ENCODE results near the gene UPB1. TPM values are rescaled to one million over a fixed set of nuclear protein-coding genes. Genes with fewer than 3 reads are reported as not detected.

The UPB1 gene
- total RNA-seq (2022; extraction: Qiagen RNA extraction; ENCODE audit: low read depth): not detected in 5 replicates

DNA sequence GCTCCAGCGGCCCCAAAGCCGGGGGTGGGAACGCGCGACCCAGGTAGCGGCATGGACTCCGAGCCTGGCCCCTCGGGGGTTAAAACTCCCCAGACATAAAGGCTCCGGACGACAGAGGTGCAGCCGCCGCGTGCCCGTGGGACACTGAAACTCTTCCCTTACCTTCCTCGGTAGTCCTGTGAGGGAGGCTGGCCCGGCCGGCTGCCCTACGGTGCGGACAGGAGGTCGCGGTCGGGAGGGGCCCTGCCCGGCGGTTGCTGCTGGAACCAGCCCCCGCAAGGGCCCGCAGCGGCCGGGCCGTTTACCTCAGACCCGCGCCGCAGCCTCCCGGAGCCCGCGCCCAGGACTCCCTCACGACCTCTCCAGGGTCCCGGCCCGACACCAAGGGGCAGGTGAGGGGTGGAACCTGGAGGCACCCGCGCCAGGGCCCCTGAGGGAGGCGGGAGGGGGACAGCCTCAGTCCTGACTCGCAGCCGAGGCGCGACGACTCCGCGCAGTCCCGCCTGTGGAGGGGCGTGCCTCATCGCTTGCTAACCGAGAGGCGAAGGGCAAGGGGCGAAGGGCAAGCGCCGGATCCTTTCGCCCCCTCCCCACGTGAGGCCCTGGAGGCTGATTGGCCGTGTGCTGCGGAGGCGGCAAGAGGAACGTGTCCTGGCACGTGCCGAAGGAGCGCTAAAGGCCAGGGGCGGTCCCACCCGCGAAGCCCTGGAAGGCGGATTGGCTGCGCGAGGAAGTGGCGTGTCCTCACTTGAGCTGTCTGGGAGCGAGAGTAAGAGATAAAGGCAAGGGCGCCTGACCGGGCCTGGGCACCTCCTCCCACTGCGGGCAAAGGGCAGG is at the start of gene UPB1:
UPB1 (plus strand) TSS at position 805 of the 837 bp plus-strand sequence. CDS start 72 bp downstream, outside the sequence.

DNA sequence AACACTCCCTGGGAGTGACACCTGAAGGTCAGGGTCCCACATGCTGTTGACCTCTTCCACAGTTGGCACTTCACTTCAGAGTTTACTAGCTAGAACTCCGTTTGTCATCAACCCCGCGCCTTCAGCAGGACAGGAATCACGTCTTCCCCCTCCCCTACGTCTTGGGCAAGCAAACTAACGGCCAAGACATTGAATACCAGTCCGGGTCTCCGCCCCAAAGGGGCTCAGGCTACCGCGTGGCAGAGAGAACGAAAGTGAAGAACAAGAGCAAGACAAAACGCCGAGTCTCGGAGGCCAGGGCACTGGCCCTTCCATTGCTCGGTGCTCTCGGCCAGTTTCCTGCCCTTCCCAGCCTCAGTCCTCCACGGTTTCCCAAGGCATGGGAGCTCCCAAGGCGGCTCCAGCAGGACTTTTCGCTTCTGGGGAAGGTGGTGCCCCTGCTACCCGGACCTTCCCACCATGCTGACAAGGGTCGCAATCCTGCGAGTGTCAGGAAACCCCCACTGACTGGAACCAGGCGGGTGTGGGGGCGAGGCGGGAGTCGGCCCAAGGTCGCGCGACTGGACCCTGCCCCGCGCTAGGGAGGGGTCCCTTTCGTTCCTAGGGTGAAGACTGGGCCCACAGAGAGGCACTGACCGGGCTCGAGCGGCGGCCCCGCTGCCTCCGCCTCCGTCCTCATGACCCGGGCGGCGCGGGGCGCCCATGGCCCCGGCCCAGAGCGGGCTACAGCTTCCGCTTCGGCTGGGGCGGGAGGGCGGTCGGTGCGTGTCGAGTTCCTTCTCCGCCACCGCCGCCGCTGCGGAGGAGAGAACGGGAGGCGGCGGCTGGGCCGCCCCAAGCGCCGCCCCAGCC is 59.4 kb downstream of the UPB1 start, which contains the start of gene GUCD1:
GUCD1 (minus strand) TSS at position 826 of the 852 bp plus-strand sequence; CDS start at position 679, 147 bp downstream.

DNA sequence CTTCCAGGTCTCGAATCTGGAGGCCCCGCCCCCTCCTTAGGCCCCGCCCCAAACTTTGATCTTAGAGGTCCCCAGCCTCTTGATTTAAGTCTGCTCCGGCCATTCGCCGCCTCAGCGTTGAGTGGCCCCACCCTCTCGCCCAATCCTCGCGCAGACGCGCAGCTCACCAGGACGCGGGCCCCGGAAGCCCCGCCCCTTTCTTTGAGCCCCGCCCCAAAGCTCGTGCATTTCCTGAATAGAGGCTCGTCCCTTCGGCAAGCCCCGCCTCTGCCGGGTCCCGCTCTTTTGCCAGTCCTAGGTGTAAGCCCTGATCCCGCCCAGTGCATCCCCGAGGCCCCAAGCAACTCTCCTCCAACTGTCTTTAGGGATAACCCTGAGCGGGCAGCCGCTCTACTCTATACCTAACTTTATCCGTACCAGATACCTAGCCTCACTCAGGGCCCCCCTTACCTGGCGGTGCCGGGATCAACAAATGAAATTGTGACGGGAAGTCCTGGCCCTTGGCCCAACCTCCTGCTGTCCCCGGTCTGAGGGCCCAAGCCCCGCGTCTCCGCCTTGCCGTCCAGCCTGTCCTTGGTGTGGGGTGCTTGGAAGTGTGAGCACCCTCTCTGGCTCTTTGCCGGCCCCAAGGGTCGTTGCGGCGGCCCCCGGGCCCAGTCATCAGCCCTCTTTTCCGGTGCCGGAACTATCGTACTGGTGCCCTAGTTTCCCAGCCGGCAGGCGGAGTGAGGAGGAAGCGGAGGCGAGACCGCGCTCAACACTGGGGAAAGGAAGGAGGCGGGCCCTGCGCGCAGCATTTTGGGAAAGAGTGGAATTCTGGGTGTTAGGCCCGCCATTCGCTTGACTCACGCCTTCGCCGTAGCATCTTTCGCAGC is 60.3 kb downstream of the UPB1 start, which contains the start of gene SNRPD3:
SNRPD3 (plus strand) TSS at position 835 of the 875 bp plus-strand sequence. CDS start 1,676 bp downstream, outside the sequence.

Other genes with a start within 250 kb of the UPB1 start
- gene SPECC1L, start 224.5 kb upstream of the UPB1 start, total RNA-seq (2022; extraction: Qiagen RNA extraction; ENCODE audit: low read depth): 12.8 to 15.7 TPM (median 14.6 TPM) in 5 replicates
- 0.48 to 1.1 TPM (median 0.84 TPM) in 5 replicates for gene ADORA2A, start 67.7 kb upstream of the UPB1 start, total RNA-seq (2022; extraction: Qiagen RNA extraction; ENCODE audit: low read depth)
- gene GUCD1, start 59.8 kb downstream of the UPB1 start, total RNA-seq (2022; extraction: Qiagen RNA extraction; ENCODE audit: low read depth): 47.5 to 57.4 TPM (median 51.7 TPM) in 5 replicates
- gene SNRPD3, start 60.7 kb downstream of the UPB1 start, total RNA-seq (2022; extraction: Qiagen RNA extraction; ENCODE audit: low read depth): 144 to 251 TPM (median 159 TPM) in 5 replicates
- gene LRRC75B, start 97.7 kb downstream of the UPB1 start, total RNA-seq (2022; extraction: Qiagen RNA extraction; ENCODE audit: low read depth): 6.6 to 8.8 TPM (median 7.6 TPM) in 5 replicates
- 93.1 to 110 TPM (median 107 TPM) in 5 replicates for gene GGT1, start 107.9 kb downstream of the UPB1 start, total RNA-seq (2022; extraction: Qiagen RNA extraction; ENCODE audit: low read depth)

All from A549 treated with GW870086 at 1 μM for 4 hours (cell line).